ENCODE measurements around the gene DDR2. TPM values are rescaled to one million over a fixed set of nuclear protein-coding genes. Genes with fewer than 3 reads are reported as not detected.

The DDR2 gene
- total and polyA plus RNA-seq, 2 donors from 2014 or later: 3.9 to 19.8 TPM

DNA sequence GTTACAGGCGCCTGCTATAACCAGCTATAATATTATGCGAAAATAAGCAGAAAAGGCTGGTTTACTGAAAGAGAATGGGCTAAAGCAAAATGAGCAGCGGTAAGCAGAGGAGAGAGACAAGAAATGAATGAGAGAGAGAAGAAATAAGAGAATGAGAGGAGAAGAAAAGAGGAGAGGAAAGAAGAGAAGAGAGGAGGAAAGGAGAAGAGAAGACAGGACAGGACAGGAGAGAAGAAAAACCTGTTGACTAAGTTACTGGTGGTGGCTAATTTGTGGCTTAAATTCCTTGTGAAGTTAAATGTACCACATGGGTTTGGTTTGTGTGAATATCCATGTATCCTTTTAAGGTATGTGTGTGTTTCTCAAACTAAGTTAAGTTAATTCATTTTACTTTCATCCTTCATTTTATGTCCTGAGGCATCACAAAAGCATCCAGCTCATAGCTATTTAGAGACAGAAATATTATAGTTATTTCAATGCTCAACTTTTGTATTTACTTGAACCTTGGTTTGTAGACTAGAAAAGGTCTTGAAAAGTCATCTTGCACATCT, 3.1 kb upstream of the DDR2 start:
- Histone ChIP-seq H3K27me3 (ENCODE audit: control insufficient read depth, insufficient read depth, low read length) (no peaks in the 10 kb centered on the region), H3K36me3 (ENCODE audit: control insufficient read depth in 2 of 3, insufficient read depth in 3 of 3, low read length in 3 of 3) (no peaks in the 10 kb centered on the region), H3K4me1 (ENCODE audit: control insufficient read depth in 2 of 3, insufficient read depth in 2 of 3, low read depth in 1 of 3, low read length in 3 of 3) (no peaks in the 10 kb centered on the region), H3K4me3 (ENCODE audit: low read length in 3 of 3) (no peak overlapping the region), H3K27ac (ENCODE audit: low read depth in 2 of 2, low read length in 2 of 2) (no peak overlapping the region), H3K9me3 (ENCODE audit: control insufficient read depth in 2 of 3, insufficient read depth in 1 of 3, low read length in 3 of 3) (no peaks in the 10 kb centered on the region), H3K9ac (ENCODE audit: low read length in 3 of 3) (no peak overlapping the region)
- TF ChIP-seq, protein P1, sequence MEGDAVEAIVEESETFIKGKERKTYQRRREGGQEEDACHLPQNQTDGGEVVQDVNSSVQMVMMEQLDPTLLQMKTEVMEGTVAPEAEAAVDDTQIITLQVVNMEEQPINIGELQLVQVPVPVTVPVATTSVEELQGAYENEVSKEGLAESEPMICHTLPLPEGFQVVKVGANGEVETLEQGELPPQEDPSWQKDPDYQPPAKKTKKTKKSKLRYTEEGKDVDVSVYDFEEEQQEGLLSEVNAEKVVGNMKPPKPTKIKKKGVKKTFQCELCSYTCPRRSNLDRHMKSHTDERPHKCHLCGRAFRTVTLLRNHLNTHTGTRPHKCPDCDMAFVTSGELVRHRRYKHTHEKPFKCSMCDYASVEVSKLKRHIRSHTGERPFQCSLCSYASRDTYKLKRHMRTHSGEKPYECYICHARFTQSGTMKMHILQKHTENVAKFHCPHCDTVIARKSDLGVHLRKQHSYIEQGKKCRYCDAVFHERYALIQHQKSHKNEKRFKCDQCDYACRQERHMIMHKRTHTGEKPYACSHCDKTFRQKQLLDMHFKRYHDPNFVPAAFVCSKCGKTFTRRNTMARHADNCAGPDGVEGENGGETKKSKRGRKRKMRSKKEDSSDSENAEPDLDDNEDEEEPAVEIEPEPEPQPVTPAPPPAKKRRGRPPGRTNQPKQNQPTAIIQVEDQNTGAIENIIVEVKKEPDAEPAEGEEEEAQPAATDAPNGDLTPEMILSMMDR (IDR thresholded peaks at IDR 0.05; ENCODE audit: borderline replicate concordance, extremely low read depth, insufficient read depth): no peak
- DNase-seq (no peak), FAIRE-seq (no peak)
- intact Hi-C loops (cut with DNase I): no loop called here

DNA sequence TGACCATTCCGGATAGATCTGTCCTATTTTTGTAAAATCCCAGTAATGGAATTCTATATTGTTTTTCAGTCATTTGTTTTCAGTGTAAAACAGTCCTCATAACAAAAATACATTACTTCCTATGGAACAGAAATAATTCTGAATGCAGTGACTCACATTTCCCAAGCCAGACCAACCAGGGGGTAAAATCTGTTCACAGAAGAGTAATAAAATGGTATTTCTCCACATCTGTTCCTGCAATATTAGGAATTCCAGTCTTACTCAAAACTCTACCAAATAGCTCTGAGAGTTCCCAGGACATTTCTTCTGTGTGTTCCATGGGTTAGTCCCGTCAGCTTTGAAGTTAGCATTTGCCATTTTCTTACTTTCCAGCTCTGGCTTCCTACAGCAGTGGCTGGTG, 2.6 kb upstream of the DDR2 start:
- intact Hi-C loops (cut with DNase I): no loop called here

DNA sequence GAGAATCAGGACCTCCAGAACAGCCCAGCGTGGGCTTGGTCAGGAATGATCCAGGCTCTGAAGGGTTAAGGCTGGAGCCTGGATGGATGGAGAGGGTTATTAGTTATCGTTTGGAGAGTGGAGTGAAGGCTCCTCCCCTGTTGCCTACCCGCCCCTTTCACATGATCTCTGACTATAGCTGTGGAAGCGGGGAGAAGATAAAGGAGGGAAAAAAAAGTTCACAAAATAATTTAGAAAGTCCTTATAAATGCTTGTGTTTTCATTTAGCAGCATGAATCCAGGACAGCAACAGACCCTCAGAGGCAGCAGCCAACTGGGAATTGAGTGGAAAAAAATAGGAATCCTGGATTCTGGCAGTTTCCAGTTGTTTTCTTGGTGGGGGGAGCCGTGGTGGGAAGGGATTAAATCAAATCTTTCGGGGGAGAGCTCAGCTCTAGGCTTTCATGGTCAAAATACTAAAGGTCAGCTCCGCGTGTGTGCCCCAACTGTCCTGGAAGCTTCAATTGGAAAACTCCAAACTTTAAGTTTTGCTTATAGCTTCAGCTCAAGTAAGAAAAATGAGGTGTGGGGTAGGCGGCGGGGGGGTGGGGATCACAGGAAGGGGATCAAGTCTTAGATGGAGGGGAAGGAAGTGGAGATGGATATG, 595 bp upstream of the DDR2 start:
- TF ChIP-seq, protein P1 (IDR thresholded peaks at IDR 0.05; ENCODE audit: borderline replicate concordance, extremely low read depth, insufficient read depth): no peak
- no peaks in the 10 kb centered on the region for H3K4me1 ChIP-seq (ENCODE audit: control insufficient read depth in 2 of 3, insufficient read depth in 2 of 3, low read depth in 1 of 3, low read length in 3 of 3)
- intact Hi-C loops (cut with DNase I): no loop called here
- peak overlapping the region; percentile 16 to 74 for H3K27ac ChIP-seq (ENCODE audit: low read depth in 2 of 2, low read length in 2 of 2)
- H3K36me3 ChIP-seq (ENCODE audit: control insufficient read depth in 2 of 3, insufficient read depth in 3 of 3, low read length in 3 of 3): no peaks in the 10 kb centered on the region
- H3K9me3 ChIP-seq (ENCODE audit: control insufficient read depth in 2 of 3, insufficient read depth in 1 of 3, low read length in 3 of 3): no peaks in the 10 kb centered on the region
- peak in 2 of 5 donors; percentile 47 to 82 for DNase-seq
- H3K27me3 ChIP-seq (ENCODE audit: control insufficient read depth, insufficient read depth, low read length): no peaks in the 10 kb centered on the region
- peak overlapping the region; percentile 43 to 68 (median 56) for H3K4me3 ChIP-seq (ENCODE audit: low read length in 3 of 3)
- no peak for FAIRE-seq
- peak overlapping the region in 1 of 3 donors; percentile 33 for H3K9ac ChIP-seq (ENCODE audit: low read length in 3 of 3)

More for the DNA sequence above, 2.6 kb upstream of the DDR2 start:
- Histone ChIP-seq H3K9me3 (ENCODE audit: control insufficient read depth in 2 of 3, insufficient read depth in 1 of 3, low read length in 3 of 3) (no peaks in the 10 kb centered on the region), H3K27ac (ENCODE audit: low read depth in 2 of 2, low read length in 2 of 2) (no peak overlapping the region), H3K9ac (ENCODE audit: low read length in 3 of 3) (no peak overlapping the region), H3K36me3 (ENCODE audit: control insufficient read depth in 2 of 3, insufficient read depth in 3 of 3, low read length in 3 of 3) (no peaks in the 10 kb centered on the region), H3K27me3 (ENCODE audit: control insufficient read depth, insufficient read depth, low read length) (no peaks in the 10 kb centered on the region), H3K4me1 (ENCODE audit: control insufficient read depth in 2 of 3, insufficient read depth in 2 of 3, low read depth in 1 of 3, low read length in 3 of 3) (no peaks in the 10 kb centered on the region), H3K4me3 (ENCODE audit: low read length in 3 of 3) (no peak overlapping the region)
- TF ChIP-seq, protein P1 (IDR thresholded peaks at IDR 0.05; ENCODE audit: borderline replicate concordance, extremely low read depth, insufficient read depth): no peak
- FAIRE-seq (no peak), DNase-seq (no peak)
